Measurements from ENCODE around the gene PALLD.
"Not testable (repeated sequence)": the region's sequence is repeated elsewhere in the genome, so short reads cannot be mapped to it uniquely, and the experiment has no call there.

PALLD gene

DNA sequence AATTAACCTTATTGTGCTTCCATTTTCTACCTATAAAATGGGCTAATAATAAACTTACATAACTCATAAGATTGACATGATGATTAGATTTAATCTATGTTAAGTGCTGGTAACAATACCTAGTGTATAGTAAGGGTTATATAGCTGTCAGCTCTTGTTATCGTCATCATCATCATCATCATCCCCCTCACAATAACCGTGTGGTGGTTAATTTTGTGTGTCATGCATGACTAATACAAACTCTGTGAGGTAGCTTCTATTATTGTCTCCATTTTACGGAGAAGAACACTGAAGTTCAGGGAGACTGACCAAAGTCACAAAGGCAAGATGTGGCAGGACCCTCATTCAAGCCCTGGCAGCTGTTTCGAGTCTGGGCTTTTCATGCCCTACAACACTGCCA, 211.3 kb downstream of the PALLD start:
- no peak for DNase-seq (ENCODE audit: low read depth)

DNA sequence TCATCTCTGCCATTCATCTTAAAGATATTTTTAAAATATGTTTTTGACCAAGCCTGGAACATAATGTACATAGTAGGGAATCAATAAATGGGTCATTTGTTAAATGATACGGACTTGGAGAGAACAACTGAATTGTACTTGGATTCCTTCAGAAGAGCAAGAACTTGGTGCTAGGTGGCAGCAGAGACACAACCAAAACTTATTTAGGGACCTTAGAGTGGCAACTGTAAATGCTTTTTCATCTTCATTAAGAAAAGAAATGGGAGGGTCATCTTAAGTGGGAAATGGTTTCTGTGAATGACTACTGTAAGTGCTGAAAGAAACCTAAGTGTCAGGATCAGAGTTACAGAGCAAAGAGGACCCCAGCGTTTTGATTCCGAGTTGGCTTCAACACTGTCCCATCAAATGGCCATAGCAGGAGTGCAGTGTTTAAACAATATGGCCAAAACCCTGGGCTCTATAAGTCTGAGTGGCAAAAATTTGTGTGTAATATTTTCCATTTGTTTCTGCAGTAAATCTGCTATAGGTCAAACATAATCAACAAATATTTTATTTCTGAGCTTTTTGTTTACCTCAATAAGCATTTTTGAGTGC, 213.6 kb downstream of the PALLD start:
- DNase-seq (ENCODE audit: low read depth) = no peak

DNA sequence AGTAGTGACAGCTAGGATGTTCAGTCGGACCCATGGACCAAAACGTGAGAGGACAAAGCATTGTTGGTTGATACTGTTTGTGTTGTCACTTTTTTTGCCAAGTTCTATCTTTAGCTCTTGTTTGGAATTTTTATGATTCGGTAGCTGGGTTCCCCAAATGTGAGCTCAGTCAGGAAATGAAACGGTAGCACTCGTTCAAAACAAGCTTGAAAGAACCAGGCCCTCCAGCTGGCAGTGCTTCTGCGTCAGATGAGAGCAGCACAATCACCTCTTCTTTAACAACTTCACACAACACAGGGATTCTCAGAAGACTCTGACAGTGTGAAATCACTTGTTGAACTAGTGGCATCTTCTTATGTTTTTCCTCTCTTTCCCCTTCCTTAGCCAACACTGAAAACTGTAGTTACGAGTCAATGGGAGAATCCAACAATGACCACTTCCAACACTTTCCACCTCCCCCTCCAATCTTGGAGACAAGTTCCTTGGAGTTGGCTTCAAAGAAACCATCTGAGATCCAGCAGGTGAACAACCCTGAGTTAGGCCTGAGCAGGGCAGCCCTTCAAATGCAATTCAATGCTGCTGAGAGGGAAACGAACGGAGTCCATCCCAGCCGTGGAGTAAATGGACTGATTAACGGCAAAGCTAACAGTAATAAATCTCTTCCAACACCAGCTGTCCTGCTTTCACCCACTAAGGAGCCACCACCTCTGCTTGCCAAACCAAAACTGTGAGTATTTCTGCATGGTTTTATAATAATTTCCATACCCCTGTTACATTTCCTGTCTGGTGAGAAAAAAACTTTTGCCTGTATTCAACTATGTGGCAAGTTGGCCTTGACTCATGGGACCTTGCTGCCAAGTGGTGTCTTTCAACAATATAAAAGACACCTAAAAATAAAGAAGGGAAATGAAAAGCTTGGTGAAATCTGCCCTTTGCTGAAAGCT, 214.6 kb downstream of the PALLD start:
- DNase-seq (ENCODE audit: low read depth) = no peak

DNA sequence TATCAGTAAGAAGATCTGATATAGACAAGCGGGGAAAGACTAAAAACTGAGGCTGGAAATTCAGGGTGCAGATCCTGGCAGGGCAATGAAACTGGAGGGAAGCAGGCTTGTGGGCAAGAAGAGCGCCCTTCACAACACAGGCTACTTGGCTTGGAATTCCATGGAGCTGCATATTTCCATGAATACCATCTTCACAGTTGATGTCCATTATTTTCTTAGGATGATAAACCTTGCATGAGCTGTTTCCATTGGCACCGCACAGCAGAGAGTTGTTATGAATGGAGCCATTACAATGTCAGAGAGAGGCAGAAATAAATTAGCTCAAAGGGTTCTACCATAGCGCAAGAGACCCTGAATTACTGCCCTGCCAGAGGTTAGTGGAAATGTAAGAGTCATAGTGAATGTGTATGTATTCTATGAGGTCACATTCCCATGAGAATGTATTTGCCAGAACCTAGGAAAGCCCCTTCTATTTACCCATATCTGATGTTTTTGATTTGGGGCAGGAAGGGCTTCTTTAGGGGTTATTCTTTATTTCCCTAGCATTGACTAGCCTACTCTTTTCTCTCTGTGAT, 215.6 kb downstream of the PALLD start:
- DNase-seq (ENCODE audit: low read depth) = no peak

DNA sequence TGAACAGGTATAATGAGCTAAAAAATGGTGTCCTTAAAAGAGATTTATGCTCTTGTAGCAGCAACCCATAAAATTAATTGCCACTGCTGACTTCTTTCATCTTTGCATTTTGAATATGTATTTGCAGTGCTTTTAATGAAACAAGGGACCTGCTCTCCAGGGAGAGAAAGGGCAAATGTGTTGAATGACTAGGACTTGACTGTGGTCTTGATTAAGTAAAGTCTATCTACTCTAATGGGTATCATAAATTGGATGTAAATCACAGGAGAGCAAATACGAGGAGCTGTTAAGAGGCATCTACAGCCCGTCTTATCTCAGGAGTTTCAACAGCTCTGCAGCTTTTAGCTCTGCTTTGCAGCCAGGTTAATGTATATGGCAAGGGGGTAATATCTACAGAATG, 216.4 kb downstream of the PALLD start:
- no peak for DNase-seq (ENCODE audit: low read depth)

DNA sequence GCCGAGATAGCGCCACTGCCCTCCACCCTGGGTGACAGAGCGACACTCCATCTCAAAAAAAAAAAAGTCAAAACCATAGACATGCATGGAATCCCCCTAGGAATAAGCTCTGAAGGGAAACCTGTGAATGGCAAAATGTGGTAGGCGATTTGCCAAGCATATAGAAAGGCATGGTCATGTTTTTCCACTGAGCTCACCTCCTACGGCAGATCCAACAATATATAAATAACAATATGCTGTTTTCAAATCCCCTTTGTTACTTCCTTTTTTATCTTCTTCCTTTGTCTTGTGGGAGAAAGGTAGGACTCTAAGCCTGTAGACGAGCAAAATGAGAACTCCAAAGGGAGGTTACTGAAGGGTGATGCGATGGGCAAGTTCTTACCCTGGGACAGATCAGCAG, 219.0 kb downstream of the PALLD start:
- DNase-seq (ENCODE audit: low read depth) = no peak

DNA sequence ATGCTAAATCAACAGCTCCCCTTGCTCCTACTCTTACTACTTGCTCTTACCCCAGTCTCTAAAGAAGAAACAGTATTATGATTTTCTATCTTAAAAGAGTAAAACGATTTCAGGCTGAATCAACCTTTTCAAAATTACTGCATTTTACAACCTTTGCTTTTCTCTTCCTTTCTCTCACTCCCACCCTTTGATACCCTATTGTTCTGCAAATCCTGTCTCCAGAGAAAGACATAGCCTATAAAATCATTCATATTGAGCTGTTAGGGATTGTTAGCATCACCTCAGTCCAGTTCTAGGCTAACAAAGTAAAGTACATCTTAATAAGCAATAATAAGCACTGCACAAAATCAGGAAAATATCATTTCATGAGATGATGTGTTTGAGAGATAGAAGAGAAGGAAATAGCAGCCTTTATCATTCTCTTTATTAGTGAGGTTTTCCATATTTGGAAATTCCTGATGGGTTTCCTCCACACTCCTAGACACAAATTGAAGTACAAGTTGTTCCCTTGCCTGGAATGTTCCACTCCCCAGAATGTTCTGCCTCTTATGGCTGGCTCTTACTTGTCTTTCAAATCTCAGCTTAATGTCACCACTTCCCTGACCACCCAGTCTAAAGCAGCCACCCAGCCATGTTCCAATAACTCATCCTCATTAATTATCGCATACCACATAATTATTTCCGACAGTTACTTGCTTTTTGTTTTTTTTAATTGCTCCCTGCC, 219.7 kb downstream of the PALLD start:
- DNase-seq (ENCODE audit: low read depth) = no peak

DNA sequence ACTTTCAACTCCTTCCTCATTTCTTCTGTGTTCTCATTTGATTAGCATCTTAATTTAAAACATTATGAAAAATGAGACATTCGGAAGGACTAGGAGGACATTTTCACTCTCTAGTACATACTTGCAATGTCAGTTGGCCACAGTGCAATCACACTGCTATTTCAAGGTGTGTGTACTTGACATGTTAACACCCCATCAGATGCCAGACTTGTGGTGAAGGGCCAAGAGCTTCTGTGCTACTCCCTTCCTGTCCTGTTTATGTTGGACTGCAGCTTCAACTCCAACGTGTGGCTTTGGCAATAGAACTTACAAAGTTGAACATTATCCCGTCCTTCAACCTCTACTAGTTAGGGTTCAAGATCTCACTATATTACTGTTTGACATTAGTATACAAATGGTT, 221.0 kb downstream of the PALLD start:
- DNase-seq (ENCODE audit: low read depth) = no peak

DNA sequence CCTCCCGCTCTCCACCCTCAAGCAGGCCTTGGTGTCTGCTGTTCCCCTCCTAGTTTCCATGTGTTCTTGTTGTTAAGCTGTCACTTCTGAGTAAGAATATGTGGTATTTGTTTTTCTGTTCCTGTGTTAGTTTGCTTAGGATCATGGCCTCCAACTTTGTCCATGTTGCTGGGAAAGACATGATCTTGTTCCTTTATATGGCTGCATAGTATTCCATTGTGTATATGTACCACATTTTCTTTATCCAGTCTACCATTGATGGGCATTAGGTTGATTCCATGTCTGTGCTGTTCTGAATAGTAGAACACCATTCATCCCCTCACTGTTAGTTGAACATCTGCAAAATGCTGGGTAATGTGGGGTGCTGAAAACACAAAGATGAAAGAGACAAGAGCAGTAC, 222.9 kb downstream of the PALLD start:
- DNase-seq (ENCODE audit: low read depth) = no peak

DNA sequence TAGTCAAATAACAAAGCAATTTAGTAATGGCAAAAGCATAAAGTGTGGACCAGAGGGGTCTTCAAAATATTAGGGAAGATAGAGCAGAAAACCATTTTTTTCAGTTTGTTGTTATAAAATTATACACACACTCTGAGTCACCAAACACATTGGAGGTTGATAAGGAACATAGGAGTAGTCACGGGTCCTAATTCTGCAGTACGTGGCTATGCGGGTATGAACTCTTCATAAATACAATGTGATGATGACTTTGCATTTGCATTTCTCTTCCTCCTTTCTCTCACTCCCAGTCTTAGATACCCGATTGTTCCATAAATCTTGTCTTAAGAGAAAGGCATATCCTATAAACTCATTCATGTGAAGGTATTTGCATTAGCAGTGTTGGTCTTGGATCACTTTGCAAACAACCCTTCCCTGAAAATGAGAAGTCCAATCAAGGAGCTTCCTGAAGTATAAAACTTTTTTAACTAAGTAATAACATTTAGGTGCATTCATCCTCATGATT, 223.6 kb downstream of the PALLD start:
- DNase-seq (ENCODE audit: low read depth) = no peak

DNA sequence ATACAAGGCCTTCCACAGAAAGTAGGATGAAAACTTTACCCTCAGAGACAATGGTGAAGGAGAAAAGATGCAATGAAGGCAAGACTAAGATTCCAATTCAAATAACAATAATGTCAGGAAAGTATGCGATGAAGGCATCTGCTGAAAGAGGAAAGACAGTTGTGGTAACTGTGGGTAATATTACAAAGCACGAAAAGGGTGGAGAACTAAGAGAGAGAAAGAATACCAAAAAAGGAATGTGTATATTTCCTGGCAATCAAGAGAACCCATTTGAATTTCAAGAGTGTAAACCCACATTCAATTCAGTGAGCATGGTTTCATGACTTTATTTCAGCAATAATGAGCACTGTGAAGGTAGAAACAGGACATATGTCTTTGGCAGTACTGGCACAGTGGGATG, 225.5 kb downstream of the PALLD start:
- DNase-seq (ENCODE audit: low read depth) = no peak

DNA sequence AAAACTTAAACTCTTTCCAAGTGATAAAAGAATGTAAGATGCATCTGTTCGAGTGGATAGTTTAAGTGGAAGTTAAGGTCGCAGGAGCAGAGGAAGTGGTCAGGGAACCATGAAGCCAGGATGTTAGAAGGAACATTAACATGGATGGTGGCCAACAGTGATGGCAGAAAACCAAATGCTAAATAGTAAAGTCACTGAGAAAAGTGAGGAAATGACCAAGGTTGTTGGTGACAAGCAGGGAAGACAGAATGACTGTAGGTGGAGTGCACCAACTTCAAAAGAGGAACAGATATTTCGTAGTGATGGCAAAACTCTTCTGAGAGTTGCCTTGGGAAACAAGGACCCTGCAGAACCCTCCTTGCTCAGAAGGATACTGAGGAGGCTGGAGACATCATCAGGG, 226.2 kb downstream of the PALLD start:
- DNase-seq (ENCODE audit: low read depth) = no peak

DNA sequence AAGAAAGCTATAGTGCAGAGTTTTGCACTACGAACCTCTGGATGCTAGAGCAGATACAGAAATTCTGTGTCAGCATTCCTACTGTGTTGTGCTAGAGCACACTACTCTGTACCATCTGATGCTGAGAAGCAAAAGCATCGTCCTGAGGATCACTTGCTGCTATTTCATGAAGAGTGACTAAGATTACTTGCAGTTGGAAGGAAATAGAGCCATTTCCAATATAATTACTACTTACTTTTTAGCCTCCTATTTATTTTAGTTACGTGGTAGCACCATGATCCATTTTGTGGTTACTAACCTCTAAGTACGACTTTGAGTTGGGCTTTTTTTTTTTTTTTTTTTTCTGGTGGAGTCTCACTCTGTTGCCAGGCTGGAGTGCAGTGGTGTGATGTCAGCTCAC, 226.7 kb downstream of the PALLD start:
- DNase-seq (ENCODE audit: low read depth) = no peak

DNA sequence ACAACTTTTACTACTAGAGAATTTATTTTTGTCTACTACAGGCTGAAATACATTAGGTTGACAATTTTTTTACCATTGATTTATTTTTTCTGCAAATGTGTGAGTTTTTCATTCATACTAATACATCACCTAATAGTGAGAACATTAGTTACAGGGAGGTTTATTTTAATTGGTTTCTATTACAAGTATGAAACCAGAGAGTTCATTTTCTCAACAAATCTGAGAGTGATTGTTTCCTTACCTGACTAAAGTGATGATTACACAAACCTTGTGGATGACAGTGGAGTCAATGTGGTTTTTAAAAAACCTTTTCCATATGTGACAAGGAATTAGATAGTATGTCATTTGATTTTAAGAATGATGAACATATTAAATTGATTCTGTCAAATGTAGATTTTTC, 227.4 kb downstream of the PALLD start:
- no peak for DNase-seq (ENCODE audit: low read depth)

DNA sequence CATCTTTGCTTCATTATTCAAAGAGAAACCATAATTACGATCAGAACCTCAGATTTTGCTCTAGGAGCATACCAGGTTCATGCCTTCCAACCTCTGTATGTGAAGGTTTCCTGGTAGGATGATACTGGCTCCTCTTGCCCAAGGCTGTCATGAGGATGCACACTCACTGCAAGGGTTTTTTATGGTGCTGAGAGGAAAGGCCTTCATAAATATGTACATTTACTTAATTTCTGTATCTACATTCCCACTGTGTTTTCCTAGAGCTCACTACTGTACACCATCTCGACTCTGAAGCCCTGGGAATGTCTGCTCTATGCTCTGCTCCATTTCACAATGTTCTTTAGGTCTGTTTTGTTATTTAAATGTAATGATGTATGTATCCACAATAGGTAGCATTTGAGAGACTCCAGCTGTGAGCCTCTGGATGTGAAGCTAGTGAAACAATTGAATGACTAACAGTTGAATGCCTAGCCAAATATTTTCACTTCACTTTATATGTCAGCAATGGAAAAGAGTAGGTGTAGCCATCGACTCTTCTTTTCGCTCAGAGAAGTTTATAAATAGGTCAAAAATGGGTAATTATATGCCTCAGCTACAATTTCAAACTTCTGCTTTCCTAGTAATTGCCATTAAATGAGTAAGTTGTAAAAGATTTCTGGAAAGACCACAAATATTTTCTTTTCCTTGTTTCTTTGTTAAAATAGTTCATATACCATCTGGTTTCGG, 228.0 kb downstream of the PALLD start:
- no peak for DNase-seq (ENCODE audit: low read depth)

DNA sequence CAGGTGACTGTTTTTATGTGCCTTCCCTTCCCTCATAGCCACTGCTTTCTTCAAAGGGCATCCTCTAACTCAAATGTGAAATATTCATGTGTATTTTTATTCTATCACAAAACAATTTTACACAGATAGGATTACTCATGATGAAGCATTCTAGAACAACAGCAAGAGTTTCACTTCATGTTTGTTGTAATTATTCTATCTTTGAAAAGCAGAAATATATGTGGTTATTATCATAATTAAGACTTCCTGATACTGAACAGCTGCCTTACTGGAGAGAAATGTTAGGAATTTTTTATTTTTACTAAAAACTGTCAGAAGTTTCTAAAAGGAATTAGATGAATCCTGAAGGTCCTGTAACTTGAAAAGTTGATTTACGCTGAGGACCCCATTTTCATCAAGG, 229.1 kb downstream of the PALLD start:
- DNase-seq (ENCODE audit: low read depth) = no peak

DNA sequence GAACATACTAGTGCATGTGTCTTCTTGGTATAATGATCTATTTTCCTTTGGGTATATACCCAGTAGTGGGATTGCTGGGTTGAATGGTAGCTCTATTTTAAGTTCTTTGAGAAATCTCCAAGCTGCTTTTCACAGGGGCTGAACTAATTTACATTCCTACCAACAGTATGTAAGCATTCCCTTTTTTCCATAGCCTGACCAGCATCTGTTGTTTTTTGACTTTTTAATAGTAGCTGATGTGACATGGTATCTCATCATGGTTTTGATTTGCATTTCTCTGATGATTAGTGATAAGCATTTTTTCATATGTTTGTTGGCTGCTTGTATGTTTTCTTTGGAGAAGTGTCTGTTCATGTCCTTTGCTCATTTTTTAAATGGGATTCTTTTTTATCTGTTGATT, 230.3 kb downstream of the PALLD start:
- not testable (repeated sequence) for DNase-seq (ENCODE audit: low read depth)

DNA sequence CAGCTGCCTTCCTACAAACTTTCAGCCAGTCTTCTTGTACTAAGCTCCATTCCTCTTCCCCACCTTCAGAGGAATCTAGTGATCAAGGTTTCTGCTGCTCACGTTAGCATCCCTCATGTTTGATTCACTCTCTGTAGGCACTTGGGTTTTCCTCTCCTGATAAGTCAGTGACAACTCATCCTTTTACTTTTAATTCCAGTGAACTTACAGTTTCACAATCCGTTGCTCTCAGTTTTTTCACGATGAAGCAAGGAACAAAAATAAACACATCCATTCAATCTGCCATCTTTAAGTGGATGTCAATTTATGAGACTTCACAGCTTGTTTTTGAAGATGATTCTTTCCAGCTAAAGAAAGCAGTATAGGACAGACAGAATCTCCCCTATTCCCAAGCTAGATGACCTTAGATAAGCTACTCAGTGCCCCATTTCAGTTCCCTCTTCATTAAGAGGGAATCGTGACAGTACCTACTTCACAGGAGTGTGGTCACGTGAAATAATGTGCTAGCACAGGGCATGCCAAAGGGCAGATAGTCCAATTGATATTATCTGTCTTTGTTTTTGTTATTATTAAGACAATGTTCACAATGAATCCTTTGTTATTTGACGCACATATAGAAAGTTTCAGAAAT, 234.3 kb downstream of the PALLD start:
- DNase-seq (ENCODE audit: low read depth) = no peak

DNA sequence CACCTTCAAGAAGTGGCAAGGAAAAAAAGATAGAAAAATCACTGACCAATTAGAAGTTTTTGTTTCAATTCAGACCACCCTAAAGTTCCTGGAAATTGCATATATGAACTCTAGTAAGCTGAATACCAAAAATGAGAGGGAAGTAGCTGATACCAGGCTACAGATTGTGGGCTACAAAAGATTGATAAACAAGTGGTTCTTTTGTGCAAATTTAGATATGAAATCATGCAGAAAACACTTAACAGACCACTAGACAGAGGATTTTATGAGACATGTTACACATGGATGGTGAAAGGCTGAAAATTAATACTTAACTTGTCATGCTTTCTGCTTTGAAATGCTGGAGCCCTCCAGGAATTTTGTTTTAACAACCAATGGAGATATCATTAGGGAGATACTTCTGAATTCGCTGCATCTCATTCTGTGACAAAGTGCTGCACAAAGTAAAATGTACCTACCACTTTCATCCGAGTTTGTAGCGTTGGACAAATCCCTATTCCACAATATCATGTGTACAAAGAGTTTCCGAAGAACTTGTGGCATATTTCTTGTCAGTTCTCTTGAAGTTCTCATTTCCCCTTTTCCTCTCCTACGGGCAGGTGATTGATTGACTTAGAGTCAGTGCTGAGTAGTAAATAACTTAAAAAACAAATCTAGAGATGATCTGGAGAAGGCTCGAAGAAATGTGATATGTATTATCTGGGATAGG, 235.0 kb downstream of the PALLD start:
- no peak for DNase-seq (ENCODE audit: low read depth)

DNA sequence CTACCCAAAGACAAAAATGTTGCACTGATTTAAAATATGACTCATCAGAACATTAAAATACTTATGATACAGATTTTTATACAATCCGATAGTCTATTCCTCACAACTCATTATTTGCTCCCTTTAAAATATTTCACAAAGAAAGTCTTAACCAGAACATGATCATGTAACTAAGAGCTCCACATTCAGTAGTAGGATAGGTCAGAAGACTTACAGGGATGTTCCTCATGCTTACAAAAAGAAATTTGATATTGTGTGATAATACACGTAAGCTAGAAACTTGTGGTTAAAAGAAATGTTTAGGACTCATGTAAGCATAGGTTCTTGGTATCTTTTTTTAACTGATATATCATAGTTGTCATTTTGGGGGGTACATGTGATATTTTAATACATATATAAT, 235.9 kb downstream of the PALLD start:
- DNase-seq (ENCODE audit: low read depth) = no peak

Measured in HS-27A (cell line).